ENCODE measurements around the gene C6.
"Not testable (repeated sequence)": the region's sequence is repeated elsewhere in the genome, so short reads cannot be mapped to it uniquely, and the experiment has no call there.

C6 gene

DNA sequence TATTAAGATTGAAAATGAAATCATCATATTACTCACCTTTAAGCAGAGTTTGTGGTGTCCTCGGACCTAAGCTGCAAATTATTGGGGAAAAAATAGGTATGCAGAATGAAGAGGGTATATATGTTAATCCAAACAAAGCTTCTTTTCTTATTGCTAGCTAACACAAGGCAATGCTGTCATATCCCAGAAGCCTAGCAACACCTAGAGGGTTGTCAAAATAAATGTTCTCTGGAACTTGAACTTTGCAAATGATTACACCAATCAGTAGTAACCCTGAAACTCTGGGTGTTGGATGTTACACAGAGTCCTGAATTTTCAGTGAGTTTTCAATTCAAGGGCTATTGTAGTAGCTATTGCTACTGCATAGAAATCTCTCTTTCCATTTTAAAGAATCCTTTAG is at the start of gene C6:
Gene C6 (minus strand): TSS at position 193 of the 400 bp plus-strand sequence. CDS start 10,302 bp downstream, outside the sequence.
- no peak for DNase-seq (ENCODE audit: low read depth in 4 of 4, low spot score in 1 of 4)

DNA sequence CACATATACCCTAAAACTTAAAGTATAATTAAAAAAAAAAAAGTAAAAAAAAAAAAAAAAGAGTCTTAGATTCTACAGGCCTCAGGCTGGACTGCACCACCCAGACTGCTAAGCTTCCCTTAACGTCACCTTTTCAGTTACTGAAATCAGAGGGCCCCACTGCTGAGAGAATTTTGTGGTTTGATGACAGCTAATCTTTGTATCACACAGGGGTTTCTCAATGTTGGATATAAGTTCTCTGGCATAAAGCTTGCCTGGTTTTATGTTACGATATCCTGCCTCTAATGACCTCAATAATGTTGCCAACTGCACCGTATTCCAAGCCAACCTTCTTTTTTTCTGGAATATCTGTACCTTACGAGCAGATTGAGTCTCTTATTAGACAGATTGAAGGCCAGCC is 43.1 kb upstream of the C6 start:
- DNase-seq (ENCODE audit: low read depth in 4 of 4, low spot score in 1 of 4) = no peak

DNA sequence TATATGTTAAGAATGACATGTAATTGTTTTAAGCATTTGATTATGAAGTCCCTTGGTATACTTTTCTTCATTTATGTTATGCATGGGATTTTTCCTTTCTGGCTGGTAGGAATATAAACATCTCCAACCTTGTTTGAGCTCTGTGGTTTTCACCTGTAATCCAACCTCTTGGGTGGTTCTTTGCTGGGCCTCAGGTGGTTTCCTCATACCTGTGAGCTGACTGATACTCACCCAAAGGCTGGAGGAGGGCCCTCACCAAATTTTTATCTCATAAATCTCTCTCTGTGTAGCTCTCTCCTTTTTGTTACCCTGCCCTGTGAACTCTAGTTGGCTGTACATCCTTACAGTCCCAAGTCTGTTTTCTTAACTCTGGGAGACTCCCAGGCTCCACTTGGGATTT is 39.8 kb upstream of the C6 start:
- DNase-seq (ENCODE audit: low read depth in 4 of 4, low spot score in 1 of 4) = no peak

DNA sequence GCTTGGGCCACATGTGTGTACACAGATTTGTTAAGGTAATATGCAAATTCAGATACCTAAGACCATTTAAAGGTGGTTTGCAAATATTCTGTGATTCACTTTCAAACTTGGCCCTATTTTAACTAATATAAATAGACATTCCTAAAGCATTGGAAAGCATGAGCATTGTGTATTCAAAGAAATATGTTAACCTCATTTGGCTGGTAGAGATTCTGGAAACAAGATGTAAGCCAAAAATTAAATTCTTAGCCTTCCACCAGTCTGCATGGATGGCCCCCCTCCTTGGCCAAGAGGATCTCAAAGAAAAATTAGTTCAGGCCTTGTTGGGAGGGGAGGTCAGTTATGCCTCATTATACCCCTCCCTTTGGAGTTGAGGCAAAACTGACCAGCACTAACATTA is 38.7 kb upstream of the C6 start:
- DNase-seq (ENCODE audit: low read depth in 4 of 4, low spot score in 1 of 4) = no peak

DNA sequence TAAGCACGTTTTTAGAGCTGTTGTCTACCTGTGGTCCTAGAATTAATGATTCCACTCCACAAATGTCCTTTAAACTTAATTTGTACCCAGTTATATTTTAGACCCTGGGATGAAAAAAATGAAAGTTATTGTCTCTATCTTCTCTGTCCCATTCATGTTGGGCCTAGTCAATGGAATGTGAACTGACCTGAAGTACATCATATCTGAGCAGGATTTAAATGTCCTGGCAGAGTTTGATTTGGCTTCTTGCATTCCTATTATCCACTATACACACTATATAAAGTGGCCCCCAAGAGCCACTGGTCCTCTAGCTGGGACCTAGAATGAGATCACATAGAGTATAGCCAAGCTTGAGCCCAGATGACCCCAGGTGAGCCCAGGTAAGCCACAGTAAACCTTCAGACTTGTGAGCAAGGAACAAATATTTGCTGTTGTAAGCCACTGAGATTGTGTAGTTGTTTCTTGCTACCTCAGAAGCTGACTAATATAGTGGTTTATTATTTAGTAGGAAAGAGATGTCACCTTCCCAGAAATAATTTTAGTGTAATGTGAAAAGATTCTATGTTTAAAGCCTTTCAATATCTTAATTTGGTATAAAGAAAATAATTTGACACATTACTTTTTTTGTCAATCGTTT is 37.1 kb upstream of the C6 start:
- no peak for DNase-seq (ENCODE audit: low read depth in 4 of 4, low spot score in 1 of 4)

DNA sequence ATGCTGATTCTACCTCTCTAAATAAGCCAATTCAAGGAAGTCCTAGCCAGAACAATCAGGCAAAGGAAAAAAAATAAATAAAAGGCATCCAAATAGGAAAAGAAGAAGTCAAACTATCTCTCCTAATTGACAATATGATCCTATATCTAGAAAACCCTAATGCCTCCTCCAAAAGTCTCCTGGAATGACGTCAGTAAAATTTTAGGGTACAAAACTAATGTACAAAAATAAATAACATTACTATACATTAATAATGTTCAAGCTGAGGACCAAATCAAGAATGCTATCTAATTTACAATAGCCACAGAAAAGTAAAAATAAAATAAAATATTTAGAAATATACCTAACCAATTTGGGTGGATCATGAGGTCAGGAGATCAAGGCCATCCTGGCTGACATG is 33.8 kb upstream of the C6 start:
- no peak for DNase-seq (ENCODE audit: low read depth in 4 of 4, low spot score in 1 of 4)

DNA sequence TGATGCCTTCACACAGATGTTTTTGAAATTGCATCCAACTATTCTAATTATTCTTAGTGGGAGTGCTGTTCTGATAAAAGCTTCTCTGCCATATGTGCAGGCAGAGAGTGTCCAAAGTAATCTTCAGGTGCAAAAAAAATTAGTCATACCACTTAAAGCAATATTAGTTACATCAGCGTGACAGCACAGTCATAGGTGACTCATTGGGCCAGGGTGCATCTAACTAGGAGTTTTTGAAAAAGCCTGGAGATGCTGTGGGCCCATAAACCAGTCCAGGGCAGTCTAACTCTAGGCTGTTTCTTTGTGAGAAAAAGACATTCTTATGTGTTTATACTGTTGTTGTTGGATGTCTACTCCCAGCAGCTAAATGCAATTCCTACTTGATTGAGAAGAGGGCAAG is 33.0 kb upstream of the C6 start:
- DNase-seq (ENCODE audit: low read depth in 4 of 4, low spot score in 1 of 4) = no peak

DNA sequence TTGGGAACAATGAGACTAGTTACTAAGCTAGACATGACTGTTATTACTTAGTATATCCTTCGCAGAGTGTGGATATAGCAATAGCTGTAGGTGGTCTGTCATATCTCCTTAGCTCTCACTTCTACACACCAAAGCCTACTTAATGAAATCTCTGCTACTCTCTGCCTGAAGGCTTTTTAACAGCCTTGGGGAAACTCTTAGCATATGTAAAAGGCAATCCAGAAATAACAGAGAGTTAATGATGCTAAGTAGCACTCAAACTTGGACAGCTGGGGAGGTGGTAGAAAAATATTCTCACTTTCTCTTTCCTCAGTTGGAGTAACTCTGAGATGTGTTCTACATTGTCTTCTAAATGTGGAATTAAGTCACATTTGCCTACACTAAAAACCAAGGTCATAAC is 30.2 kb upstream of the C6 start:
- no peak for DNase-seq (ENCODE audit: low read depth in 4 of 4, low spot score in 1 of 4)

DNA sequence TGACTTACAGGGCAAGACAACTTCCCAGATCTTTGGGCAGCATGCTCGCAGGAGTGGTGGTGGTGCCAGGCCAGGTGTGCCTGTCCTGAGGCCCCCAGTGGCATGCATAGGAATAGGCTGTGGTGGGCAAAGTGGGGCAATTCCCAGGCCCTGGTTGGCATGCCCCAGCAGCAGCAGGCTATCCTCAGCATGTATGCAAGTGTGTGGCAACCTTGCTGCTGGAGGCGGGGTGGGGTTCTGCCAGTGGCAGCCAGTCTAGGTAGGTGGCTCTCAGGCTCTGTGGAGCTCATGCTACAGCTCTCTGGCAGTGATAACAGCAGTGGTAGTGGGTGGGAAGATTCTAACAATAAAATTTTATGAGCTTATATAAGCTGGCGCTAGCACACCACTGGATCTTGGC is 27.7 kb upstream of the C6 start:
- no peak for DNase-seq (ENCODE audit: low read depth in 4 of 4, low spot score in 1 of 4)

DNA sequence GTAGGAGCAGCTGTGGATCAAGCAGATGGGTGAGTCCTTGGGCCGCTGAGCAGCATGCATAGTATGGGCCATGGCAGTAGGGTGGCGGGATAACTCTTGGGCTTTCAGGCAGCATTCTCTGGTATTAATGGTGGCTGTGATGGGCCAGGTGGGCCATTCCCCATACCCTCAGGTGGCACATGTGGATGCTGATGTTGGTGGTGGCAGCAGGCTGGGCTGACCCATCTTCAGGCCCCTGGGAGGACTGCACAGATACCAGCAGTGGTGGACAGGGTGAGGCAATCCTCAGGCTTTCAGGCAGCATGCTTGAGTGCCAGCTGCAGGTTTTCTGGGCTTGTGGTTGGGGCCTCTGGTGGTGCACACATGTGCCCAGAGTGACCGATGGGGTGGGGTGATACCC is 27.1 kb upstream of the C6 start:
- no peak for DNase-seq (ENCODE audit: low read depth in 4 of 4, low spot score in 1 of 4)

DNA sequence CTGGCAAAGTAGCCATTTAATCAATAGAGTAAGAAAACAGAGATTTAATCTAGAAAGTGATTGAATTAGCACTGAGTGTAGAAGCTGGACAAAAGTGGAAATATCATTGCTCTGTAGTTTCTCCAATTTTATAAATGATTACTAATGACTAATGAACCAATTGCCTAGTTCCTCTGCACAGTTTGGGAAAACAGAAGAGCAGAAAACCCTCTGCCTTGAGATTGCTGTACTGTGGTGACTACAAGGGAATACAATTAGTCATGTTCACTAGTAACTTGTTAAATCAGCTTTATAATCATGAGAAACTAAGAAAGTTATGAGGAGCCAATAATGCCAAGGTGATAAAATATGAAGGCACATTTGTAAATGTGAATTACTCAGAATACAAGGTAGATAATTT is 21.1 kb upstream of the C6 start:
- no peak for DNase-seq (ENCODE audit: low read depth in 4 of 4, low spot score in 1 of 4)

DNA sequence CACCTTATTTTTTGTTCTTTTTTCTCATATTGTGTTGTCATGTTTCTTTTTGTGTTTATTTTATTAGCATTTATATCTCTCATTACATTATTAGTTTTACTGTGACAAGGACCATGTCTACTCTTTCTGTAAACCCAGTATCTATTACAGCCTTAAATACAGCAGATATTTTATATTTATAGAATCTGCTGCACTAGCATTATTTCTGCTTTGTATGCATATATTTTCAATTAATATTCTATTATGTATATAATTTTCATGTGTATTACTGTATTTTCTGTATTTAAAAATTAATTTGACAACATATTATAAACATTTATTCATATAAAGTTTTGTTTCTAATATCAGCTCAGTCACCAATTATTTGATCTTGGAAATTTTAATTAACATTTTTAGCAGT is 19.5 kb upstream of the C6 start:
- DNase-seq (ENCODE audit: low read depth in 4 of 4, low spot score in 1 of 4) = no peak

DNA sequence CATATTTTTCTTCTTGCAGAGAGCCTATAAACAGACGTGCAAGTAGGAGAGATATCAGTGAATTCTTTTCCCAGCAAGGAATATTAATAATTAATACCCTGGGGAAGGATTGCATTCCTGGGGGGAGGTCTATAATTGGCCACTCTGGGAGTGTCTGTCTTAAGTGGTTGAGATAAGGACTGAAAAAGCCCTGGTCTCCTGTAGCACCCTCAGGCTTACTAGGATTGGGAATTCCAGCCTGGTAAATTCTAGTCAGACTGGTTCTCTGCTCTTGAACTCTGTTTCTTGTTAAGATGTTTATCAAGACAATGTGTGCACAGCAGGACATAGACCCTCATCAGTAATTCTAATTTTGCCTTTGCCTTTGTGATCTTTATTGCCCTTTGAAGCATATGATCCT is 16.9 kb upstream of the C6 start:
- not testable (repeated sequence) for DNase-seq (ENCODE audit: low read depth in 4 of 4, low spot score in 1 of 4)

DNA sequence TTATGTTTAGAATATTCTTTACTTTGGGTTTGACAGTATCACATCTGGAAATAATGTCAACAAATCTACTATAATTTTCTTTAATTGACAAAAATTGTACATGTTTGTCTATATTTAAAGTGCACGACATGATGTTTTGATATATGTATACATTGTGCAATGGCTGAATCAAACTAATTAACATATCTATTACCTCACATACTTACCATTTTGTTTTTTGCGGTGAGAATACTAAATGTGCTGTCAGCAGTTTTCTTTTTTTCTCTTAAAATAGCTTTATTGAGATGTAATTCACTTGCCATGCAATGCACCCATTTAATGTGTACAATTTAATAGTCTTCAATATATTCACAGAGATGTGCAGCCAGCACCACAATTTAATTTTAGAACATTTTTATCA is 10.6 kb upstream of the C6 start:
- no peak for DNase-seq (ENCODE audit: low read depth in 4 of 4, low spot score in 1 of 4)

DNA sequence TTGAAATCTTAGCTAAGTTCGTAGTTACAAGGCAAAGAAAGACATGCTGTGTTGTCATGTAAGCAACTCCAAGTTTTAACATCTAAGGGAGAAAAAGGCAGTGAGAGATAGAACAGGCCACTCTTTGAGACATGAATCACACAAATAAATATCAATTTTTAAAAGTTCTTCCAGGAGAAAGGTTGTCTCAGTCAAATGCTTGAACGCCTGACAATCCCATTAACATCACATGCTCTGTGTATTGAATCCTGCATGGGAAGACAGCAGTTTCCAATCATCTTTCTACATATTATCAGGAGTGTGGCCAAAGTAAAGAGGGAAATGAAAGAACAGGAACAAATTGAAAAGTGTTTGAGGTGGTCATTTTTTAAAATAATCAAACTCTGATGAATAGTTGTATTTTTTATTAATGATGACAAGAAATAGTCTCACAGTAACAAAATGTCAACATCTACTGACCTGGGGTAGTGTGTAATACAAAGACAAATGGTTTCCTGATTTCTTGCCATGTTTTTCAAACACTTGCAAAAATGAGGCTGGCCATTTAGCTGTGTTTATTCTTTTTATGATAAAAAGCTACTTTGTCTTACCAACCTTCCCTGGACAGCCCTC is 6.4 kb upstream of the C6 start:
- no peak for DNase-seq (ENCODE audit: low read depth in 4 of 4, low spot score in 1 of 4)

DNA sequence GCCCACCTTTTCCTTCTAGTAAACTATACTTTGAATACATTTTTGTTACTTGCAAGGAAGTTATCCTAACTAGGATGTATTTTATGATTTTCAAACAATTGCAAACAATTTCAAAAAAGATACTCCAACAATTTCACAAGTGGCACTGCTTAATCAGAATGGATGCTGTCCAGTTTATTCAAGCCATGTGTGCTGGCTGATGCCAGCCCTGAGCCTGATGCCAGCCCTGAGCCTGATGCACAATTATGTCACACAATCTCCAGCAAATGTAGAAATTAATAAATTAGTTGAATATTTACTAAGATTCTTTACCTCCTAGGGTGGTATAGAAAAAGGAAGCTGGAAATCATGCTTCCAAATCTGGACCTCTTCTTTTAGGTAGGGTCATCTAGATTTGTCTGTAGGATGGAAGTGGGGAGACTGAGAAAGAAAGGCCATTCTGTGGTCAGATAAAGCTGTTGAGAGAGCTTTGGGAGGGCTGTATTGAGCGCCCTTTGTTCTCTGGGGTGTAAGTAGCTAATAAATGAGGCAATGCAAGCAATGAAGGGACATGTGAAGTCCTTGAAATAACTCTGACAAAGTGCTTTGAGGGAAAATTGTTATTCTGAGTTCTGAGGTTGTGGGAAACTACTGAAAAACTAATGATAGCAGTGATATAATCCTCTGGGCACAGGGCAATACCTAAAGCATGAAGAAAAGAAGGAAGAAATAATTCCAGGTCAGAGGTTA is 5.8 kb upstream of the C6 start:
- DNase-seq (ENCODE audit: low read depth in 4 of 4, low spot score in 1 of 4) = no peak

DNA sequence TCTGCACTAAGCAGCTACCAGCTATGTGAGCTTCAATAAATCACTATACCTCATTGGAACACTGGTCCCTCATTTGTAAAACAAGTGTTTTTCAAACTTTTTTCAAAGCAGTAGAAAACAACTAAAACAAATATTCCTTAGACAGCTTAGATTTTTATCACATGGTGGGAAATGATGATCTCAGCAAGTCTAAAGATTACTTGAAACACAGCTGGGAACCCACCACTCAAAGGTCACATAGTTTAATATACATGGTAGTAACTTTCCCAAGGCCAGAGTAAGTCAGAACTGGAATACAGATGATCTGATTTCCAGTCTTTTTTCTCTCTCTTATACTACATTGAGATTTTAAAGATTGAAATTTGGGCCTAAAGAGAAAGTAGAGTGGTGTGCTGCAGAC is 850 bp upstream of the C6 start:
- DNase-seq (ENCODE audit: low read depth in 4 of 4, low spot score in 1 of 4) = no peak

DNA sequence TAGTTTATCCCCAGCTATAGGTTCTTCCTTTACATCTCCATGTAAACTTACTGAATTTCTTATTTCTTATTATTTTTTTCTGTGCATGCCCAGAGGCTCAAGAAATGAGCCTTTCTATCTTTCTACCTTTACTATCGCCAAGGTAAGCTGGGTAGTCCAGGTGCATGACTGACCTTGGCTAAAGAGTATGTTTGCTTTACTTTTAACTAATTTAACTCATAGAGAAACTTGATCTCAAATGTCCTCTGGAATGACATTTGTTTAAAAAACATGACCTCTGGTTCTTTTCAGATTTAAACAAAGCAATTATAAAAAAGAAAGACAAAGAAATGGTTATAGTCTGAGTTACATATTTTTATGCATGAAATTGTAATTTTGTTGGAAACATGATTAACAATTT is 397 bp downstream of the C6 start:
- no peak for DNase-seq (ENCODE audit: low read depth in 4 of 4, low spot score in 1 of 4)

DNA sequence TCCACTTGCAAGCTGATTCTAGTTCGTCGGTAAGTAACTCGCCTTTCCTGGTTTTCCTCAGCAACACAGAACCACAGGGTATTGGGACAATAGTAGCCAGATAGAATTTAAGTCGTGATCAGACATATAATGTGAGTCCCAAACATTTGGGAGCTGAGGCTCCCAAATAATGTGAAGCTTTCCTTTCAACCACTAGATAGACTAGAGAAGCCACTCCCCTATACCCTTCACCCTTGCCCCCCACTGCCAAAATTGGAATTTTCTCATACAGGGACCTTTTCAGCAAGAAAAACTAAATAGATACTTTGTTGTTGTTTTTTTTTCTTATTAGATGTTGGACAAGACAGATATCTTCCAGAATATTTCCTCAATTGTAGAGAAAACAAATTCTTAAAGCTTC is 1.9 kb downstream of the C6 start:
- DNase-seq (ENCODE audit: low read depth in 4 of 4, low spot score in 1 of 4) = no peak

DNA sequence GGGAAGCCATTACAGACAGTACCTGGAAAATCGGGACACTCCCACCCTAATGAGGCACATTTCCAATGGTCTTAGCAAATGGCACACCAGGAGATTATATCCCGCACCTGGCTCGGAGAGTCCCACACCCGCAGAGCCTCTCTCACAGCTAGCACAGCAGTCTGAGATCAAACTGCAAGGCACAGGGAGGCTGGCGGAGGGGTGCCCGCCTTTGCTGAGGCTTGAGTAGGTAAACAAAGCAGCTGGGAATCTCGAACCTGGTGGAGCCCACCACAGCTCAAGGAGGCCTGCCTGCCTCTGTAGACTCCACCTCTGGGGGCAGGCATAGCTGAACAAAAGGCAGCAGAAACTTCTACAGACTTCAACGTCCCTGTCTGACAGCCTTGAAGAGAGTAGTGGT is 7.9 kb downstream of the C6 start:
- not testable (repeated sequence) for DNase-seq (ENCODE audit: low read depth in 4 of 4, low spot score in 1 of 4)

DNA sequence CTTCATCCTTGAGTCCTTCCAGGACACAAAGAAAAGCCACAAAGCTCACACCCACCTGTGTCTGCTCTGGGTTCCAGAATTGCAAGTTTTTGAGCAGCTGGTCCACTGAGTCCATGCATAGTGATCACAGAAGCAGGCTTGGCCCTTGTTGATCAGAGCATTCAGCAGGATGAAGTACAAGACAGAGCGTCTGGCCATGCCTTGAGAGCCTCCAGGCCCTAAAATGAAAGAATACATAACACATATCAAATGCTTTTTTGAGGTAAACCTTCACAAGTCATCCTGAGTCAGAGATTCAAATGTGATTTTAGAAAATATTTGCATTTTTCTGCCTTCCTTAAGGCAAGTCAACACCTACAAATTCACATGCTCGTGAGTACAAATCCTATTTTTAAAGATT is 10.3 kb downstream of the C6 start:
- DNase-seq (ENCODE audit: low read depth in 4 of 4, low spot score in 1 of 4) = no peak

DNA sequence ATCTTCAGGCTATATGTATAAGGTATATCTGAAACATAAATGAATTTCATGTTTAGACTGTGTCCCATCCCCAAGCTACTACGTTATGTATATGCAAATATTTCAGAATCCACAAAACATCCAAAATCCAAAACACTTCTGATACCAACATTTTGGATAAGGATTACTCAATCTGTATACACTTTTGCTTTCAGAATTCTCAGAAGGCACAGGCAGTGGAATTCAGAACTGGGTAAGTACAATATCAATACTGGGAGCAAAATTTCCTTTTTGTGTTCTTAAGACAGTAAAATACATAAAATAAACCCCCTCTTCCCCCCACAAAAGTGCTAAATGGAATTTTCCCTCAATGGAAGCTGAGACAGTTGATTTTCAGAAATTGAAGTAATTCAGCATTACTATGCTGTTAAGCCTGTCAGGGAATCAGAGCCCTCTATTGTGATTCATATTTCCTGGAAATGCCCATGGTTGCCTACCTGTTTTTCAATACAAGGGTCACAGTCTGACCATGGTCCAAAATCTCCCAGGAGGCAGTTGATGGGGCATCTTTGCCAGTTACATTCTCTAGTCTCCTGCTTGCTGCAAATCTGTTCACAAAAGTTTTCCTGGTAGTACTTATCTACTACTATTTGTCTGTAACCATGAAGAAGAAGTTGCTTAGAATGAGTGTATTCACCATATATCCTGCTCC is 12.1 kb downstream of the C6 start:
- DNase-seq (ENCODE audit: low read depth in 4 of 4, low spot score in 1 of 4) = no peak

Measured in stimulated activated CD4-positive, alpha-beta T cell treated with anti-CD3 and anti-CD28 coated beads, Interleukin-1b, Interleukin-23, amount 100 ng/mL, for 24 hours (primary cell).